ENCODE data around the gene TBXAS1. TPM values are rescaled to one million over a fixed set of nuclear protein-coding genes. Genes with fewer than 3 reads are reported as not detected.

Gene TBXAS1
- total RNA-seq, 5 donors from 2014 or later (not counting 1 experiment from before 2014, with no cell fraction given) = 5.2 to 14.2 (median 7.3) TPM

DNA sequence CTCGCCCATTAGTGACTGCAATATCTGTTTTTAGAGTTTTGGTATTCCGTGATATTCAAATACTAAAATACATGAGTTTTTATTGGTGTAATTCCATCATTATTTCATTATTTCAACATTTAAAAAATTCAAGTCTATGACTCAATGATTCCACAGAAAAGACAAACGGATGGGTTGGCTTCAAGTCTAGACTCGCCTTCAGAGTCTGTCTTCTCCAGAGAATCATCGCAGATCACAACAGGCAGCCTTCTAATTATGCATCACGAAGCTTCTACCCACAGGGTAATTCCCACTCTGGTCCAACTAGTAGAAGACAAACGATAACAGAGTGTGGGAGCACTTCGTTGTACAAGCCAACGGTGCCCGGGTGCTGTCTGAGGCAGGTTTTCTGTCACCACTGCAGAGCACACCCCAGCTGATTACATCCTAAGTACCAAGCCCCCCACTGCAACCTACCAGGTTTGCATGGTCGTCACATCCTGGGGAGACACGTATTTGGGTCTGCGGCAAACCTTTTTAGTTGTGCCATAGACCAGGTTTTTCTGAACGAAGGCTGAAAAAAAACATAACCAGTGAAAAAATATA lies 204.8 kb downstream of the TBXAS1 start:
- Mint-ChIP-seq H3K27me3 (no peaks in the 10 kb centered on the region), H3K27ac (no peak overlapping the region)
- CTCF ChIA-PET = no interaction called here

GRCh38 chr7:140034421-140034820 lies 205.4 kb downstream of the TBXAS1 start:
- peaks cover 61% of the 10 kb centered on the region for H3K36me3 Mint-ChIP-seq
- no peak overlapping the region for H3K27ac Mint-ChIP-seq
- Histone ChIP-seq H3K36me3 (ENCODE audit: control insufficient read depth in 2 of 2, extremely low read depth in 1 of 2, insufficient read depth in 1 of 2, low read length in 1 of 2) (peaks cover 4 to 55% of the 10 kb centered on the region in 2 donors), H3K27ac (ENCODE audit: low read length) (no peak overlapping the region), H3K27me3 (replicated peaks in 1 of 2; ENCODE audit: control insufficient read depth in 2 of 2, extremely low read depth in 1 of 2, insufficient read depth in 2 of 2, low read length in 1 of 2) (no peaks in the 10 kb centered on the region), H3K4me1 (ENCODE audit: control insufficient read depth in 1 of 2, extremely low read depth in 1 of 2, insufficient read depth in 2 of 2, low read length in 2 of 2) (peaks cover 0 to 11% of the 10 kb centered on the region in 2 experiments), H3K4me3 (ENCODE audit: control insufficient read depth in 1 of 2, extremely low read depth in 1 of 2, low read length in 1 of 2) (no peak overlapping the region), H3K9me3 (no peaks in the 10 kb centered on the region)
- H3K4me3 Mint-ChIP-seq = no peak overlapping the region
- ATAC-seq (replicated peaks in 1 of 4) (no peak), DNase-seq (no peak)
- POLR2A ChIA-PET = no interaction called here
- peaks cover 41 to 49% (median 46%) of the 10 kb centered on the region in 3 donors for H3K4me1 Mint-ChIP-seq
- H3K27me3 Mint-ChIP-seq = no peaks in the 10 kb centered on the region
- no peaks in the 10 kb centered on the region for H3K9me3 Mint-ChIP-seq
- CTCF ChIA-PET = no interaction called here

More for the DNA sequence above, 204.8 kb downstream of the TBXAS1 start:
- no peaks in the 10 kb centered on the region for H3K9me3 Mint-ChIP-seq
- peaks cover 36 to 47% (median 44%) of the 10 kb centered on the region in 3 donors for H3K4me1 Mint-ChIP-seq
- no peaks in the 10 kb centered on the region for H3K27me3 ChIP-seq (replicated peaks in 1 of 2; ENCODE audit: control insufficient read depth in 2 of 2, extremely low read depth in 1 of 2, insufficient read depth in 2 of 2, low read length in 1 of 2)
- H3K4me3 Mint-ChIP-seq = no peak overlapping the region
- H3K27ac ChIP-seq (ENCODE audit: low read length) = no peak overlapping the region
- H3K36me3 ChIP-seq (ENCODE audit: control insufficient read depth in 2 of 2, extremely low read depth in 1 of 2, insufficient read depth in 1 of 2, low read length in 1 of 2) = peaks cover 4 to 52% of the 10 kb centered on the region in 2 donors
- no peak for DNase-seq
- WGBS (ENCODE audit: insufficient coverage) = 98% methylated on average over 5 of the region's 14 CpGs
- peaks cover 0 to 11% of the 10 kb centered on the region in 2 experiments for H3K4me1 ChIP-seq (ENCODE audit: control insufficient read depth in 1 of 2, extremely low read depth in 1 of 2, insufficient read depth in 2 of 2, low read length in 2 of 2)
- POLR2A ChIA-PET = no interaction called here
- no peaks in the 10 kb centered on the region for H3K9me3 ChIP-seq
- H3K36me3 Mint-ChIP-seq = peaks cover 57% of the 10 kb centered on the region
- ATAC-seq (replicated peaks in 1 of 4) = no peak
- no peak overlapping the region for H3K4me3 ChIP-seq (ENCODE audit: control insufficient read depth in 1 of 2, extremely low read depth in 1 of 2, low read length in 1 of 2)

DNA sequence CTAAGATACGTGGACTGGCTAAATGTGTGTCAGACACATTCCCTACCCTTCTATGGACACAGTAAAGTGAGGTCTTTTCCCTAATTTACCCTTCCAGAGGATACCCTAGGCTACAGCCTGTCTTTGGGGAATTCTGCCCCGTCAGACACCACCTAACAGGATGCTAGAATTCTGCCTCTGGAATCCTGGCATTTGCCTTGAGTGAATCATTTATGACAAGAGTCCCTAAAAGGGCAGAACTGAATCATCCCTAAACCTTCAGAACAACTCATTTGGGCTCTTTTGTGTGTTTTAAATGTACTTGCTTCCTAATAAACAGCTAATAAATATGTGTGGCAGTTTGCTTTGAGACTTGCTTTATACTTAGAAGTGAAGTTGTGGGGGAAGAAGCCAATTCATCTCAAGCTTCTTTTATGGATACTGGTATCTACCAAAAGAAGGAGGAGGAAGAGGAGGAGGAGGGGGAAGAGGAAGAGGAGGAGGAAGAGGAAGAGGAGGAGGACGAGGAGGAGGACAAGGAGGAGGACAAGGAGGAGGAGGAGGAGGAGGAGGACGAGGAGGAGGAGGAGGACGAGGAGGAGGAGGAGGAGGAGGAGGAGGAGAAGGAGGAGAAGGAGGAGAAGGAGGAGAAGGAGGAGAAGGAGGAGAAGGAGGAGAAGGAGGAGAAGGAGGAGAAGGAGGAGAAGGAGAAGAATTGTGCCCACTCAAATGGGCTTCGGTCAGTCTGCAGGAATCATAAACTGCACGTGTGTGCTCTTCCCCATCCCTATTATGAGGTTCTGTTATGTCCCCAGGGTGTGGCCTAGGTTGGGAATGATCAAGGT lies 206.5 kb downstream of the TBXAS1 start:
- DNase-seq (no peak), ATAC-seq (replicated peaks in 1 of 4) (no peak)
- Mint-ChIP-seq H3K27me3 (no peaks in the 10 kb centered on the region), H3K4me1 (peaks cover 42 to 53% (median 43%) of the 10 kb centered on the region in 3 donors), H3K36me3 (peaks cover 65% of the 10 kb centered on the region), H3K9me3 (no peaks in the 10 kb centered on the region), H3K4me3 (no peak overlapping the region), H3K27ac (peak overlapping the region in 1 of 2 donors; percentile 18)
- Histone ChIP-seq H3K4me3 (ENCODE audit: control insufficient read depth in 1 of 2, extremely low read depth in 1 of 2, low read length in 1 of 2) (no peak overlapping the region), H3K9me3 (no peaks in the 10 kb centered on the region), H3K36me3 (ENCODE audit: control insufficient read depth in 2 of 2, extremely low read depth in 1 of 2, insufficient read depth in 1 of 2, low read length in 1 of 2) (peaks cover 7 to 66% of the 10 kb centered on the region in 2 donors), H3K27me3 (replicated peaks in 1 of 2; ENCODE audit: control insufficient read depth in 2 of 2, extremely low read depth in 1 of 2, insufficient read depth in 2 of 2, low read length in 1 of 2) (no peaks in the 10 kb centered on the region), H3K4me1 (ENCODE audit: control insufficient read depth in 1 of 2, extremely low read depth in 1 of 2, insufficient read depth in 2 of 2, low read length in 2 of 2) (peaks cover 0 to 11% of the 10 kb centered on the region in 2 experiments), H3K27ac (ENCODE audit: low read length) (no peak overlapping the region)
- POLR2A ChIA-PET = interaction anchor here in 1 of 2 donors (0.5 kb wide), 1 partner anchor 469 kb away, joined by 3 read pairs; no protein-coding TSS in a partner anchor
- CTCF ChIA-PET = interaction anchor here in 1 of 2 donors (0.5 kb wide), 1 partner anchor 390 kb away, joined by 4 read pairs; no protein-coding TSS in a partner anchor
- WGBS (ENCODE audit: insufficient coverage) = 100% methylated on average over 1 of the region's 7 CpGs

GRCh38 chr7:140036224-140036962 lies 207.3 kb downstream of the TBXAS1 start:
- peak in 3 of 4 experiments; percentile 47 to 55 (median 51) for ATAC-seq (replicated peaks in 1 of 4)
- H3K4me1 Mint-ChIP-seq = peaks cover 42 to 53% (median 43%) of the 10 kb centered on the region in 3 donors

DNA sequence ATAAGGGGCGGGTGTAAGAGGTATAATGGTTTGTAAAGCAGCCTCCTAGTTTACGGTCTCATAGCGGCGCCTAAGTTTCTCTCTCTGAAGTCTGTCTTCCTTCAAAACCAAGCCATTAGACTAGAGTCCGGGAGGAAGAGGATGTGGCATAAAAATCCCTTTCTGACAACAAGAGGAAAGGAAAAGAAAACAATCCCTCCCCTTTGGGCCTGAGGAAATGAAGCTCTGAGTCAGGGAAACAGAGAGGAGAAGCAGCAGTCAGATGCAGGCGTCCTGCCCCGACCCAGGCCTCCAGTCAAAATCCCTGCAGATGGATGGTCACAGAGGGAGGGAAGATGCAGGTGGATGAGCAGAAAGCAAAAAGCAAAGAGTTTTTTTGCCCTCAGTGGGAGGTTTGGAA lies 210.0 kb downstream of the TBXAS1 start:
- Mint-ChIP-seq H3K36me3 (peaks cover 68% of the 10 kb centered on the region), H3K27me3 (no peaks in the 10 kb centered on the region), H3K4me1 (peaks cover 31 to 43% (median 43%) of the 10 kb centered on the region in 3 donors), H3K9me3 (no peaks in the 10 kb centered on the region), H3K27ac (peak overlapping the region in 1 of 2 donors; percentile 36), H3K4me3 (no peak overlapping the region)
- no peak overlapping the region for H3K4me3 ChIP-seq (ENCODE audit: control insufficient read depth in 1 of 2, extremely low read depth in 1 of 2, low read length in 1 of 2)
- peaks cover 0 to 11% of the 10 kb centered on the region in 2 experiments for H3K4me1 ChIP-seq (ENCODE audit: control insufficient read depth in 1 of 2, extremely low read depth in 1 of 2, insufficient read depth in 2 of 2, low read length in 2 of 2)
- H3K27ac ChIP-seq (ENCODE audit: low read length) = no peak overlapping the region
- 100% methylated on average over 2 of the region's 7 CpGs for WGBS (ENCODE audit: insufficient coverage)
- H3K27me3 ChIP-seq (replicated peaks in 1 of 2; ENCODE audit: control insufficient read depth in 2 of 2, extremely low read depth in 1 of 2, insufficient read depth in 2 of 2, low read length in 1 of 2) = no peaks in the 10 kb centered on the region
- peaks cover 5 to 63% of the 10 kb centered on the region in 2 donors for H3K36me3 ChIP-seq (ENCODE audit: control insufficient read depth in 2 of 2, extremely low read depth in 1 of 2, insufficient read depth in 1 of 2, low read length in 1 of 2)
- no peaks in the 10 kb centered on the region for H3K9me3 ChIP-seq
- ChIA-PET CTCF (no interaction called here), POLR2A (no interaction called here)
- ATAC-seq (replicated peaks in 1 of 4) = no peak
- DNase-seq = no peak

More at GRCh38 chr7:140036224-140036962, 207.3 kb downstream of the TBXAS1 start:
- Histone ChIP-seq H3K9me3 (no peaks in the 10 kb centered on the region), H3K4me3 (ENCODE audit: control insufficient read depth in 1 of 2, extremely low read depth in 1 of 2, low read length in 1 of 2) (no peak overlapping the region), H3K4me1 (ENCODE audit: control insufficient read depth in 1 of 2, extremely low read depth in 1 of 2, insufficient read depth in 2 of 2, low read length in 2 of 2) (peaks cover 0 to 11% of the 10 kb centered on the region in 2 experiments), H3K27ac (ENCODE audit: low read length) (no peak overlapping the region), H3K27me3 (replicated peaks in 1 of 2; ENCODE audit: control insufficient read depth in 2 of 2, extremely low read depth in 1 of 2, insufficient read depth in 2 of 2, low read length in 1 of 2) (no peaks in the 10 kb centered on the region), H3K36me3 (ENCODE audit: control insufficient read depth in 2 of 2, extremely low read depth in 1 of 2, insufficient read depth in 1 of 2, low read length in 1 of 2) (peaks cover 7 to 70% of the 10 kb centered on the region in 2 donors)
- peak in 2 of 35 experiments; percentile 2 to 19 for DNase-seq
- POLR2A ChIA-PET = no interaction called here
- CTCF ChIA-PET = no interaction called here
- Mint-ChIP-seq H3K27ac (peak overlapping the region; percentile 18 to 36), H3K4me3 (no peak overlapping the region), H3K36me3 (peaks cover 67% of the 10 kb centered on the region), H3K9me3 (no peaks in the 10 kb centered on the region), H3K27me3 (no peaks in the 10 kb centered on the region)
- WGBS (ENCODE audit: insufficient coverage) = 68% methylated on average over 2 of the region's 11 CpGs

DNA sequence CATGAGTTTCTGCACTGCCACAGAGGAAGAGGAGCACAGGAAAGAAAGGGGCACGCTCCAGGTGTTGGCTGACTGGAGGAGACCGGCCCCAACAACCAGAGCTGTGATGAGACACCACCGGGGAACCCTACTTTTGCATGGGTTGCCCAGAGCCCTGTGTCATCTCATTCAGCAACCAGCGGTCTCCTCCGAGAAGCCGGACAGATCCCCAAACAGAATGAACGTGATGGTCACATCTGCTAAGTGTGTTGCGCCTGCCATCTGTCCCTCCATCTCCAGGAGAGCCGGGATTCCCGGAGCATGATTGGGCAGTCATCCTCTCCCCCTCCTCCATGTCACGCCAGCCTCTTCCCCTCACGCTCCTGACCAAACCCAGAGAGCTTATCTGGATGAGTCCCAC lies 210.8 kb downstream of the TBXAS1 start:
- Mint-ChIP-seq H3K9me3 (no peaks in the 10 kb centered on the region), H3K27me3 (no peaks in the 10 kb centered on the region), H3K27ac (no peak overlapping the region), H3K4me3 (no peak overlapping the region), H3K4me1 (peaks cover 31 to 43% (median 43%) of the 10 kb centered on the region in 3 donors), H3K36me3 (peaks cover 73% of the 10 kb centered on the region)
- Histone ChIP-seq H3K4me3 (ENCODE audit: control insufficient read depth in 1 of 2, extremely low read depth in 1 of 2, low read length in 1 of 2) (no peak overlapping the region), H3K36me3 (ENCODE audit: control insufficient read depth in 2 of 2, extremely low read depth in 1 of 2, insufficient read depth in 1 of 2, low read length in 1 of 2) (peaks cover 5 to 62% of the 10 kb centered on the region in 2 donors), H3K9me3 (no peaks in the 10 kb centered on the region), H3K27ac (ENCODE audit: low read length) (no peak overlapping the region), H3K27me3 (replicated peaks in 1 of 2; ENCODE audit: control insufficient read depth in 2 of 2, extremely low read depth in 1 of 2, insufficient read depth in 2 of 2, low read length in 1 of 2) (no peaks in the 10 kb centered on the region), H3K4me1 (ENCODE audit: control insufficient read depth in 1 of 2, extremely low read depth in 1 of 2, insufficient read depth in 2 of 2, low read length in 2 of 2) (peaks cover 0 to 11% of the 10 kb centered on the region in 2 experiments)
- ChIA-PET POLR2A (no interaction called here), CTCF (interaction anchor here in 1 of 2 donors (0.6 kb wide), 1 partner anchor 71 kb away, joined by 3 read pairs; no protein-coding TSS in a partner anchor)
- no peak for ATAC-seq (replicated peaks in 1 of 4)
- 95% methylated on average over 11 of the region's 12 CpGs for WGBS (ENCODE audit: insufficient coverage)
- DNase-seq = no peak

Measured in T-cell (primary cell).